Measurements from ENCODE around the gene RIC8B.

DNA sequence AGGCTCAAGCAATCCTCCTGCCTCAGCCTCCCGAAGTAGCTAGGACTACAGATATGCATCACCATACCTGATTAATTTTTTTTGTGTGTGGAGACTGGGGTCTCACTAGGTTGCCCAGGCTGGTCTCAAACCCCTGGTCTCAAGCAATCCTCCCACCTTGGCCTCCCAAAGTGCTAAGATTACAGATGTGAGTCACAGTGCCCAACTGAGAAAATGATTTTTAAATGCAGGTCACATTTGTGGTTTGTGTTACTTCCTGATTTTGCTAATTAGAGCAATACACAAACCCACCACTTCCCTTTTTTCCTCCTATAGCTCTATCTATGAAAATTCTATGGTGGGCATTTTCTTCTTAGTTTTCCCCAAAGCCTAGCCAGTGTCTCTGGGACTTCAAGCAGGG is 135.7 kb downstream of the RIC8B start:
- TF ChIP-seq, protein P1, sequence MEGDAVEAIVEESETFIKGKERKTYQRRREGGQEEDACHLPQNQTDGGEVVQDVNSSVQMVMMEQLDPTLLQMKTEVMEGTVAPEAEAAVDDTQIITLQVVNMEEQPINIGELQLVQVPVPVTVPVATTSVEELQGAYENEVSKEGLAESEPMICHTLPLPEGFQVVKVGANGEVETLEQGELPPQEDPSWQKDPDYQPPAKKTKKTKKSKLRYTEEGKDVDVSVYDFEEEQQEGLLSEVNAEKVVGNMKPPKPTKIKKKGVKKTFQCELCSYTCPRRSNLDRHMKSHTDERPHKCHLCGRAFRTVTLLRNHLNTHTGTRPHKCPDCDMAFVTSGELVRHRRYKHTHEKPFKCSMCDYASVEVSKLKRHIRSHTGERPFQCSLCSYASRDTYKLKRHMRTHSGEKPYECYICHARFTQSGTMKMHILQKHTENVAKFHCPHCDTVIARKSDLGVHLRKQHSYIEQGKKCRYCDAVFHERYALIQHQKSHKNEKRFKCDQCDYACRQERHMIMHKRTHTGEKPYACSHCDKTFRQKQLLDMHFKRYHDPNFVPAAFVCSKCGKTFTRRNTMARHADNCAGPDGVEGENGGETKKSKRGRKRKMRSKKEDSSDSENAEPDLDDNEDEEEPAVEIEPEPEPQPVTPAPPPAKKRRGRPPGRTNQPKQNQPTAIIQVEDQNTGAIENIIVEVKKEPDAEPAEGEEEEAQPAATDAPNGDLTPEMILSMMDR (optimal IDR thresholded peaks at IDR 0.05 in 1 of 3, IDR thresholded peaks at IDR 0.05 in 1 of 3, conservative IDR thresholded peaks at IDR 0.05 in 1 of 3; ENCODE audit: extremely low read depth in 1 of 3, insufficient read depth in 2 of 3, low read length in 3 of 3), result no peak
- no peak for TF ChIP-seq EZH2 (IDR thresholded peaks at IDR 0.05; ENCODE audit: low read length)

All from keratinocyte (primary cell).